GM12878 (cell line): ENCODE measurements around the gene TYR.
"Not testable (repeated sequence)": the region's sequence is repeated elsewhere in the genome, so short reads cannot be mapped to it uniquely, and the experiment has no call there.

Experiments
- CBFB ChIP-seq: IDR thresholded peaks from 2 replicates; pipeline ENCODE4 v1.6.1; 2016; ENCODE audit warnings: antibody characterized with exemption, low read depth
- KDM1A ChIP-seq: fragments of 200-600 bp; sonication (generic); IDR thresholded peaks from 2 replicates; pipeline ENCODE4 v1.6.1; 2016; ENCODE audit warnings: borderline replicate concordance
- MYC ChIP-seq: IDR thresholded peaks from 2 replicates; pipeline ENCODE4 v1.6.1; 2011; ENCODE audit warnings: mild to moderate bottlenecking, low read length, moderate library complexity, inconsistent platforms; ENCODE audit not compliant: insufficient read depth, insufficient replicate concordance, insufficient read length, severe bottlenecking
- NRF1 ChIP-seq: conservative IDR thresholded peaks from 2 replicates; pipeline ENCODE4 v1.6.1; 2011; ENCODE audit warnings: mild to moderate bottlenecking, low read depth, low read length, improper control_type of control experiment
- POLR2A ChIP-seq: IDR thresholded peaks from 2 replicates; pipeline ENCODE4 v1.6.1; 2011; ENCODE audit warnings: low read depth, mild to moderate bottlenecking, low read length
- SRF ChIP-seq, 2 experiments: IDR thresholded peaks; 2 replicates each; pipeline ENCODE4 v1.6.1; 2011; ENCODE audit warnings: low read depth in 2 of 2, low read length in 2 of 2, mild to moderate bottlenecking in 1 of 2, moderate library complexity in 1 of 2
- SUZ12 ChIP-seq: fragments of 200-600 bp; sonication (generic); IDR thresholded peaks from one replicate; pipeline ENCODE4 v1.6.1; 2018; ENCODE audit warnings: antibody characterized with exemption, mild to moderate bottlenecking; ENCODE audit not compliant: unreplicated experiment
- WRNIP1 ChIP-seq: IDR thresholded peaks from 2 replicates; pipeline ENCODE4 v1.6.1; 2011; ENCODE audit warnings: low read depth, low read length, improper control_type of control experiment, borderline replicate concordance
- ZZZ3 ChIP-seq: IDR thresholded peaks from 2 replicates; pipeline ENCODE4 v1.6.1; 2011; ENCODE audit warnings: low read depth; ENCODE audit not compliant: control insufficient read depth, insufficient read length
- TF ChIP-seq, protein P1 (sequence below): fragments of 450-650 bp; IDR thresholded peaks from 2 replicates; pipeline ENCODE4 v1.6.1; 2017; ENCODE audit warnings: mild to moderate bottlenecking, low read depth, inconsistent platforms; ENCODE audit not compliant: poor library complexity, severe bottlenecking
- TF ChIP-seq, protein P2 (sequence below): IDR thresholded peaks from 2 replicates; pipeline ENCODE4 v1.6.1; 2011; ENCODE audit warnings: mild to moderate bottlenecking, low read depth, low read length, moderate library complexity; ENCODE audit not compliant: insufficient replicate concordance
- TF ChIP-seq, protein P3 (sequence below): fragments of 450-650 bp; IDR thresholded peaks from 2 replicates; pipeline ENCODE4 v1.6.1; 2014; ENCODE audit warnings: mild to moderate bottlenecking
- TF ChIP-seq, protein P4 (sequence below), 3 experiments: IDR thresholded peaks in 2 of 3; conservative IDR thresholded peaks in 1 of 3; 2 replicates each; pipeline ENCODE4 v1.5.1; 2011; ENCODE audit warnings: low read depth in 3 of 3, low read length in 3 of 3, mild to moderate bottlenecking in 3 of 3, control low read depth in 2 of 3, moderate library complexity in 2 of 3, inconsistent platforms in 1 of 3, mixed read lengths in 1 of 3; ENCODE audit not compliant: control insufficient read depth in 2 of 3, insufficient read depth in 1 of 3; ENCODE audit errors: extremely low read depth in 1 of 3

DNA sequence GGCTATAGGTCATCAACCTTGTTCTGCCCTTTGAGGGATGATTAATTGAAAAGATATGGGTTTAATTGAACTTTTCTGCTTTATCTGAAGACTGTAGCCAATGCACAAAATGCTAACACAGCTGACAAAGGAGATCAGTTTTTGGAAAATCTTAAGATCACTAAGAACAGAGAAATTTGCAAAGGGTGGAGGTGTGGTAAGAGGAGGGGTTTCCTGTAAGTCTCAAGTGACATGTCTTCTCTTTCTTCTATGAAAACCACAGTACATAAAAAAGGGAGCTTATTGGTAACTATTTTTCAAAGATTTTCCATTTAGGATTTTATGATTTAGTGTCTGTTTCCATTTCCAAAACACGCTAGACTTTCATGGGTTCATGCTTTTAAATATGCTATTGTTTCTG, 108.9 kb downstream of the TYR start:
- not testable (repeated sequence) for TF ChIP-seq MYC; KDM1A; CBFB; WRNIP1; POLR2A; SUZ12; NRF1; ZZZ3; SRF (IDR thresholded peaks at IDR 0.05; ENCODE audit: low read depth in 2 of 2, low read length in 2 of 2)
- TF ChIP-seq, protein P1, sequence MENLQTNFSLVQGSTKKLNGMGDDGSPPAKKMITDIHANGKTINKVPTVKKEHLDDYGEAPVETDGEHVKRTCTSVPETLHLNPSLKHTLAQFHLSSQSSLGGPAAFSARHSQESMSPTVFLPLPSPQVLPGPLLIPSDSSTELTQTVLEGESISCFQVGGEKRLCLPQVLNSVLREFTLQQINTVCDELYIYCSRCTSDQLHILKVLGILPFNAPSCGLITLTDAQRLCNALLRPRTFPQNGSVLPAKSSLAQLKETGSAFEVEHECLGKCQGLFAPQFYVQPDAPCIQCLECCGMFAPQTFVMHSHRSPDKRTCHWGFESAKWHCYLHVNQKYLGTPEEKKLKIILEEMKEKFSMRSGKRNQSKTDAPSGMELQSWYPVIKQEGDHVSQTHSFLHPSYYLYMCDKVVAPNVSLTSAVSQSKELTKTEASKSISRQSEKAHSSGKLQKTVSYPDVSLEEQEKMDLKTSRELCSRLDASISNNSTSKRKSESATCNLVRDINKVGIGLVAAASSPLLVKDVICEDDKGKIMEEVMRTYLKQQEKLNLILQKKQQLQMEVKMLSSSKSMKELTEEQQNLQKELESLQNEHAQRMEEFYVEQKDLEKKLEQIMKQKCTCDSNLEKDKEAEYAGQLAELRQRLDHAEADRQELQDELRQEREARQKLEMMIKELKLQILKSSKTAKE, result not testable (repeated sequence)
- TF ChIP-seq, protein P2, sequence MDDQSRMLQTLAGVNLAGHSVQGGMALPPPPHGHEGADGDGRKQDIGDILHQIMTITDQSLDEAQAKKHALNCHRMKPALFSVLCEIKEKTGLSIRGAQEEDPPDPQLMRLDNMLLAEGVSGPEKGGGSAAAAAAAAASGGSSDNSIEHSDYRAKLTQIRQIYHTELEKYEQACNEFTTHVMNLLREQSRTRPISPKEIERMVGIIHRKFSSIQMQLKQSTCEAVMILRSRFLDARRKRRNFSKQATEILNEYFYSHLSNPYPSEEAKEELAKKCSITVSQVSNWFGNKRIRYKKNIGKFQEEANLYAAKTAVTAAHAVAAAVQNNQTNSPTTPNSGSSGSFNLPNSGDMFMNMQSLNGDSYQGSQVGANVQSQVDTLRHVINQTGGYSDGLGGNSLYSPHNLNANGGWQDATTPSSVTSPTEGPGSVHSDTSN, result not testable (repeated sequence)
- TF ChIP-seq, protein P3, sequence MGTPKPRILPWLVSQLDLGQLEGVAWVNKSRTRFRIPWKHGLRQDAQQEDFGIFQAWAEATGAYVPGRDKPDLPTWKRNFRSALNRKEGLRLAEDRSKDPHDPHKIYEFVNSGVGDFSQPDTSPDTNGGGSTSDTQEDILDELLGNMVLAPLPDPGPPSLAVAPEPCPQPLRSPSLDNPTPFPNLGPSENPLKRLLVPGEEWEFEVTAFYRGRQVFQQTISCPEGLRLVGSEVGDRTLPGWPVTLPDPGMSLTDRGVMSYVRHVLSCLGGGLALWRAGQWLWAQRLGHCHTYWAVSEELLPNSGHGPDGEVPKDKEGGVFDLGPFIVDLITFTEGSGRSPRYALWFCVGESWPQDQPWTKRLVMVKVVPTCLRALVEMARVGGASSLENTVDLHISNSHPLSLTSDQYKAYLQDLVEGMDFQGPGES, result not testable (repeated sequence)
- TF ChIP-seq, protein P4, sequence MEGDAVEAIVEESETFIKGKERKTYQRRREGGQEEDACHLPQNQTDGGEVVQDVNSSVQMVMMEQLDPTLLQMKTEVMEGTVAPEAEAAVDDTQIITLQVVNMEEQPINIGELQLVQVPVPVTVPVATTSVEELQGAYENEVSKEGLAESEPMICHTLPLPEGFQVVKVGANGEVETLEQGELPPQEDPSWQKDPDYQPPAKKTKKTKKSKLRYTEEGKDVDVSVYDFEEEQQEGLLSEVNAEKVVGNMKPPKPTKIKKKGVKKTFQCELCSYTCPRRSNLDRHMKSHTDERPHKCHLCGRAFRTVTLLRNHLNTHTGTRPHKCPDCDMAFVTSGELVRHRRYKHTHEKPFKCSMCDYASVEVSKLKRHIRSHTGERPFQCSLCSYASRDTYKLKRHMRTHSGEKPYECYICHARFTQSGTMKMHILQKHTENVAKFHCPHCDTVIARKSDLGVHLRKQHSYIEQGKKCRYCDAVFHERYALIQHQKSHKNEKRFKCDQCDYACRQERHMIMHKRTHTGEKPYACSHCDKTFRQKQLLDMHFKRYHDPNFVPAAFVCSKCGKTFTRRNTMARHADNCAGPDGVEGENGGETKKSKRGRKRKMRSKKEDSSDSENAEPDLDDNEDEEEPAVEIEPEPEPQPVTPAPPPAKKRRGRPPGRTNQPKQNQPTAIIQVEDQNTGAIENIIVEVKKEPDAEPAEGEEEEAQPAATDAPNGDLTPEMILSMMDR (IDR thresholded peaks at IDR 0.05 in 2 of 3, conservative IDR thresholded peaks at IDR 0.05 in 1 of 3; ENCODE audit: control insufficient read depth in 2 of 3, extremely low read depth in 1 of 3, insufficient read depth in 1 of 3, low read depth in 3 of 3, low read length in 3 of 3), result not testable (repeated sequence)
